HEK293 (cell line): ENCODE data around the gene ADCY10.

Source experiments
- ZNF175 ChIP-seq: fragments of 450-650 bp; formaldehyde crosslinking; IDR thresholded peaks from 2 replicates; pipeline ENCODE4 v1.5.1; 2016; ENCODE audit warnings: missing biosample characterization, missing genetic modification characterization
- ZNF324 ChIP-seq: fragments of 450-650 bp; formaldehyde crosslinking; IDR thresholded peaks from 2 replicates; pipeline ENCODE4 v1.5.1; 2016; ENCODE audit warnings: missing biosample characterization, missing genetic modification characterization
- TF ChIP-seq, protein P1 (sequence below): fragments of 450-650 bp; formaldehyde crosslinking; IDR thresholded peaks from 2 replicates; pipeline ENCODE4 v1.5.1; 2016; ENCODE audit warnings: missing biosample characterization, missing genetic modification characterization

DNA sequence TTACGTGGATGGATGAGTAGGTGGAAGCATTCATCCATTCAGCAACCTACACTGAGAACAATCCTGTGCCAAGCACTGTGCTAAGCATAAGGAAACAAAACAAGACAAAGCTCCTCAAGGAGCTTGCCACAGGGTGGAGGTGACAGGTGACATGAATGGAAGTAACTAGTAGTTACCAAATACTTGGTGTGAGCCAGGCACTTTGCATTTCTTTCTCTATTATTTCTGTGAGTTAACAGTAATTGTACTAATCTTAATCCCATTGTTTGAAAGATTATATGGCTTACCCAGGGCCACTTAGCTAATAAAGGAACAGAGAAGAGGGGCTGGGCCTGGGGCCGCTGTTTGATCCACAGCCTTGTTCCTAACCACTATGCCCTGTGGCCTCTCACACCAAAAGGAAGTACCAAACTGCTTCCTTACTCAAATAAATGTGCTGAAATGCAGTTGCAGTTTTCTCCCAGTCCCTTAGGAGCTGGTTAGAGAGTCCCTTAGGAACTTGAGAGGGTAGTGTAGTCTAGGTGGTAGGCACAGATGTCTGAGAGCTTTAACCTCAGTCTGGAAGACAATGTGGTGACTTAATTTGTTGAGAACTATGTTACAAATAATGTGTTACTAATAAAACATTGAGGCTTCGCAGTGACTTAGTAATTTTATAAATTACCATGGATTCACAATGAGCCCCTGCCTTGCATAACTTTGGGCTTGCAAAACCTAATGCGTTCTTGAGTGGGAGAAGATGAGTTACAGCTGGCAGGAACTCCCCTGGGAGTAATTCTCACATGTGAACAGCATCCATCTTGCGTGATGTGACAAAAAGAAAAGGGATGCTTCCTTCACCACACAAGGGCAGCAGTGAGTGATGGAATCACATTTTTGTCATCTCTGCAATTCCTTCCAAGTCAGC lies 122.4 kb downstream of the ADCY10 start:
- TF ChIP-seq, protein P1, sequence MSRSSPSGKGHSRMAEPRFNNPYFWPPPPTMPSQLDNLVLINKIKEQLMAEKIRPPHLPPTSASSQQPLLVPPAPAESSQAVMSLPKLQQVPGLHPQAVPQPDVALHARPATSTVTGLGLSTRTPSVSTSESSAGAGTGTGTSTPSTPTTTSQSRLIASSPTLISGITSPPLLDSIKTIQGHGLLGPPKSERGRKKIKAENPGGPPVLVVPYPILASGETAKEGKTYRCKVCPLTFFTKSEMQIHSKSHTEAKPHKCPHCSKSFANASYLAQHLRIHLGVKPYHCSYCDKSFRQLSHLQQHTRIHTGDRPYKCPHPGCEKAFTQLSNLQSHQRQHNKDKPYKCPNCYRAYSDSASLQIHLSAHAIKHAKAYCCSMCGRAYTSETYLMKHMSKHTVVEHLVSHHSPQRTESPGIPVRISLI (tag by site-specific recombination), result no peak
- no peak for TF ChIP-seq ZNF324 (tag by site-specific recombination)
- TF ChIP-seq ZNF175, result no peak
